RWPE2 (cell line): Measurements from ENCODE around the gene ERMP1.

Experiments
- ATAC-seq: fragments of 200-7000 bp; cut with Tn5 transposase; 3 replicates; pipeline ENCODE4 v1.9.1; 2021; ENCODE audit warnings: low read depth
- DNase-seq: peaks from one replicate; pipeline ENCODE4 v3.0.0-alpha.2; 2020; ENCODE audit warnings: low spot score
- H3K27ac ChIP-seq: fragments of 450-650 bp; 2 replicates; pipeline ENCODE4 v1.5.1; 2017; ENCODE audit warnings: mild to moderate bottlenecking; ENCODE audit not compliant: poor library complexity, severe bottlenecking
- H3K27me3 ChIP-seq: fragments of 250-450 bp; sonication (Bioruptor Pico); 2 replicates; pipeline ENCODE4 v1.5.1; 2021; ENCODE audit warnings: mild to moderate bottlenecking, moderate library complexity; ENCODE audit not compliant: insufficient read depth, poor library complexity, severe bottlenecking
- H3K36me3 ChIP-seq: fragments of 250-450 bp; sonication (Bioruptor Pico); 2 replicates; pipeline ENCODE4 v1.5.1; 2020; ENCODE audit warnings: low read depth, mild to moderate bottlenecking, moderate library complexity
- H3K4me1 ChIP-seq: fragments of 250-450 bp; sonication (Bioruptor Pico); 2 replicates; pipeline ENCODE4 v1.5.1; 2021; ENCODE audit warnings: mild to moderate bottlenecking, moderate library complexity; ENCODE audit not compliant: insufficient read depth, poor library complexity, severe bottlenecking
- H3K4me3 ChIP-seq: fragments of 250-450 bp; sonication (Bioruptor Pico); 2 replicates; pipeline ENCODE4 v1.5.1; 2021; ENCODE audit warnings: mild to moderate bottlenecking, moderate library complexity; ENCODE audit not compliant: severe bottlenecking
- H3K9me3 ChIP-seq: fragments of 250-450 bp; sonication (Bioruptor Pico); 2 replicates; pipeline ENCODE4 v1.5.1; 2021; ENCODE audit warnings: mild to moderate bottlenecking, moderate library complexity; ENCODE audit not compliant: severe bottlenecking
- CTCF ChIP-seq: fragments of 450-650 bp; IDR thresholded peaks from one replicate; pipeline ENCODE4 v1.5.1; 2017; ENCODE audit warnings: mild to moderate bottlenecking, moderate library complexity; ENCODE audit not compliant: poor library complexity, severe bottlenecking

Gene ERMP1

DNA sequence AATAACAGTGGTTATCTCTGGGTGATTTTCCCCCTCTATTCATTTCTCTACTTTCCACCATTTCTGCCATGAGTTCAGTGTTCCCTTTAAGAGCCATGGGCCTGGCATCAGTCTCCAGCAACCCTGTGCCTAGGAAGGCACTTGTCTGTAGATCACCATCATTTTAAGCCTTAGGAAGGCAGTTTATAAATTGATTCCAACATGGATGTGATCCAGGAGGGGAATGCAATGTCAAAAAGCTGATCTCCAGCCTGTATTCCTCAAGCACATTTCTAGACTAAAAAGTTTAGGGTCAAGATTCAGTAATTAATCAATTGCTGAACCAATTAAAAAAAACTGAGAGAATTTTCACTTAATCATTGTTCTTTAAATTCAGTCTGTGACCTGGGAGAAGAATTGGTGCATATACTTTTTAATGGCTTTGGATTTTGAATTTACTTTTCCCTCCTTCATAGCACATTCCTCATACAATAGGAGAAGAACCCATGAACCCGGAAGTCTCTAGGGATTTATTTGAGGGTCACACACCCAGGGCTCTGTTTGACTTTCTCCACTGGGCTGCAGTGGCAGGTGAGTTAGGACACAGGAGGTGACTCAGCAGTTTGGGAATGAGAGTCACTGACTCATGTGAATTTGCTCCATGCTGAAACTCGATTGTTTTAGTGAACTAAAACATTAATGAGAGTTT, 6.1 kb upstream of the ERMP1 start:
- Histone ChIP-seq H3K36me3 (no peaks in the 10 kb centered on the region), H3K4me1 (peaks cover 29% of the 10 kb centered on the region), H3K27me3 (no peaks in the 10 kb centered on the region), H3K27ac (peak overlapping the region; percentile 72), H3K4me3 (no peak overlapping the region), H3K9me3 (no peaks in the 10 kb centered on the region)
- DNase-seq (no peak), ATAC-seq (peak; percentile 93)
- no peak for TF ChIP-seq CTCF

DNA sequence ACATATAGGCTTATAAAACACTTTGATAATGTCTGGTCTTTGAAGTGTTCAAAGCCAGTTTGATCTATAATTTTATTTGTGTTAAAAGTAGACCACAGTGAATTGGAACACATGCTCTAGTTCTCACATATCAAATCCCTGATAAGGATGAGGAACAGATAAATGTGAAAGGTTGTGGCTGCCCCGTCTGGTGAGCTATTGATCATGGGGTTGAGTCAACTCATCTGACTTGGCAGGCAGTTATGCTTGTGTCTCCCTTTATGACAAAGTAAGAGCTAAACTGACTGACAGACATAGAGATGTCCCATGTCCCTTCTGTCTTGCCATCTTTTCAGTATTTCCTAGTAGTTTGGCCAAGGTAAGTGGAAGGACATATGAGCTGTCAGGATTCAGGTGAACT, 2.9 kb upstream of the ERMP1 start:
- Histone ChIP-seq H3K27me3 (no peaks in the 10 kb centered on the region), H3K9me3 (no peaks in the 10 kb centered on the region), H3K4me3 (no peak overlapping the region), H3K4me1 (peaks cover 18% of the 10 kb centered on the region), H3K36me3 (peaks cover 1% of the 10 kb centered on the region; the same call in 1 of the 2 replicates), H3K27ac (no peak overlapping the region)
- DNase-seq (no peak), ATAC-seq (no peak)
- no peak for TF ChIP-seq CTCF

DNA sequence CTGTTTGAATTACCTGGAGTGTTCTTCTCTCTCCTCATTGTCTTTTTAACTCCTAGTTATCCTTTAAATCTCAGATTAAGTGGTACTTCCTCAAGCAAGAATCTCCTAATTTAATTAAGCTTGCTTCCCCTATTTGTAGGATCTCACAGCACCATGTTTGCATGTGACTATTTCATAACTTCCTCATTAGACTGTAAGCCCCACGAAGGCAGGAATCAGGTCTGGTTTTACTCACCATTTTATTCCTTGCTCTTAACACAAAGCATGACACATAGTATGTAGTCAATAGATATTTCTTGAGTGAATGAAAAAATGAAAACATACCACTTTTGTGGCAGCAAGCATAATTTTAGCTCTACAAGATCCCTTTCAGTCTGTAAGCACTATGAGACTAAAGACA, 1.3 kb upstream of the ERMP1 start:
- ATAC-seq: no peak
- TF ChIP-seq CTCF: no peak
- DNase-seq: no peak

GRCh38 chr9:5832071-5832537, 813 bp downstream of the ERMP1 start:
- Histone ChIP-seq H3K36me3 (peaks cover 27% of the 10 kb centered on the region), H3K27ac (peak overlapping the region; percentile 56), H3K9me3 (no peaks in the 10 kb centered on the region), H3K4me3 (peak overlapping the region; percentile 54), H3K4me1 (peaks cover 4% of the 10 kb centered on the region), H3K27me3 (no peaks in the 10 kb centered on the region)
- TF ChIP-seq CTCF: no peak
- ATAC-seq (peak; percentile 27), DNase-seq (no peak)

More for the DNA sequence above, 1.3 kb upstream of the ERMP1 start:
- Histone ChIP-seq H3K27ac (no peak overlapping the region), H3K4me1 (peaks cover 10% of the 10 kb centered on the region), H3K36me3 (peaks cover 17% of the 10 kb centered on the region; the same call in 1 of the 2 replicates), H3K4me3 (no peak overlapping the region), H3K27me3 (no peaks in the 10 kb centered on the region), H3K9me3 (no peaks in the 10 kb centered on the region)

- Histone ChIP-seq H3K27ac (no peak overlapping the region), H3K4me3 (no peak overlapping the region), H3K36me3 (peaks cover 82% of the 10 kb centered on the region), H3K4me1 (no peaks in the 10 kb centered on the region), H3K9me3 (no peaks in the 10 kb centered on the region), H3K27me3 (no peaks in the 10 kb centered on the region)
- no peak for TF ChIP-seq CTCF
- ATAC-seq: no peak
- DNase-seq: no peak
Observed at GRCh38 chr9:5825895-5826622, 6.9 kb downstream of the ERMP1 start.
